ENCODE measurements around the gene KRAS.

KRAS gene

DNA sequence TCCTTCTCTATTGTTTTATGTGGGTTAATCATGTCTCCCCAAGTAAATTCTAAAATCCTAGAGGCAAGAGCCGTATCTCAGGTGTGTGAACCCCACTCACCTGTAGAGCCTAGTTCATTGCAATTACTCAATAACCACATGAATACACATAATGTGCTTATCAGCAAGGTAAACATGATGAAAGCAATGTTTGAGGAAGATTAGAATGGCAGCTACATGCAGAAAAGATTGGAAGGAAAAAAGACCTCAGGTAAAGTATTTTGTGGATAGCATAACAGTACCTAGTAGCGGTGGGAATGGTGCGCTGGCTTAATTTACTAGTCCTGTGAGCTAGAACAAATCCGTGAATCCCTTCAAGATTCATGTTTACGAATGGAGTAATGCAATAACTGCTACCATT is 5.3 kb upstream of the KRAS start:
- DNase-seq (ENCODE audit: low spot score) = no peak

DNA sequence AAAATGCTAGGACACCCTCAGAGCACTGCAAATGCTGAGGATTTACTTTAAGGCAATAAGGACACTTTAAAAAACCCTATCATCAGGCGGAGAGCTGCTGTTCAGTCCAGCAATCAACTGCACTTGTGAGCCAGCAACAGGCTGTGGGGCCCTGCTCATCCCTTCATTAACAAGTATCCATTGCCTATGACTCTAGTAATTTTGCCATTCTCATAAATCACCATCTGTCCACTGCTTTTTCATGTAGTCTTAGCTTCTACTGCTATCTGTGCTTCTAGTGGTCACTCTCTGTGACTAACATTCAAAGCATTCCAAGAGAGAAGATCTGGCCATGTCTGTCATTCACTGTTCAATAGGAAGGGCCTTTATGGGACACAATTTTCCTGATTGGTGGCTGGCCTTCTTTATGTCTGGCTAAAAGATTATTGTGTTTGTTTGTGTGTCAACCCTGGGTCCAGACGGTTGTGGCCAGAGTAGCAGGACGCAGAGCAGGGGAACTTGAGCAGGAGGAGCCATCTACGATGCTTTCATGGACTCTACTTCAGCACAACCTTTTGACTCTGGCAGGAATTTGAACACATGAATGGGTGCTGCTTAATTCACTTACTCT is 3.6 kb upstream of the KRAS start:
- peak; percentile 35 for DNase-seq (ENCODE audit: low spot score)

DNA sequence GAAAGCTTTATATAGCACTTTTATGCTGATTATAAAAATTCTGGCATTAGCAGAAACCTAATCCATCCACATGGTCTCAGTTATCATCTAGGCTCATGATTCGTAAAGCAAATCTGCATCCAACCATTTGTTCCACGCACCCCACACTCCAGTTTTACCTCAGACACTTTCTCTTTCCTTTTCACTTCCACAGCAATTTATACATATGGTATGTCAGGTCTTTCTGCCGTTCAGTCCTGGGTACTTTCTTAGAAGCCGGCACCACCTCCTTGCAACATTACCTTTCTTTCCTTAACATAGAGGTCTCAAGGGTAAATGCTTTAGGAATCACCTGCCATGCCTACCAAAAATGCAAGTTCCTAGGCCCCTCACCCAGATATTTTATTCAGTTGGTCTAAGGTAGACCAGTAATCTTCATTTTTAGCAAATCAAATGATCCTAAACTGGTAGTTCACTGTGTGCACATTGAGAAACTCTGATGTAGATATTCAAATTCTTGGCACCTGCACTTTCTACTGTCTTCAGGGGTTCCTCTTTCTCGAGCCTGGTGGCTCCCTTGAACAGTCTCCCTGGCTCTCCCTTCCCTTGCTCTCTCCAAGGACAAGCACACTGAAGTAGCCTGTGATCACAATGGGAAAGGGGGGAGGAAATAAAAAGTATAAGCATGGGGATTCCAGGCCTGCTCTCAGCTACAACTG is 2.8 kb upstream of the KRAS start:
- no peak for DNase-seq (ENCODE audit: low spot score)

DNA sequence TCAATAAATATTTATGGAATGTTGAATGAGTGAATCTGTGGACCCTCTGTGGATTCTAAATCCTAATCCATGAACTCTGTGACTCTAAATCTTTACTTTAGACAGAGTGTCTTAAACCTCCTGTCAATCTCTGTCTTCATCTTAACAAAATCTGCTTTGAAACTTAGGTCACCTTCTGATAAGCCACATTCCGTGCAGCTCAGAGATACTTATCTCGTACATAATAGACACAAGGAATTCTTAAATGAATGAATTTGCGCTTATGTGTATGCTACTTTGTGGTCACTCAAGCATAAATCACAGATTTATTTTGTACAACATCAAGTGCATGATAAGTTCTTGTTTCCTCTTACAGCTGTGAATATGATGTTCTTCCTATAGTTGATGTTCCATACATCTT is 2.2 kb upstream of the KRAS start:
- DNase-seq (ENCODE audit: low spot score) = no peak

DNA sequence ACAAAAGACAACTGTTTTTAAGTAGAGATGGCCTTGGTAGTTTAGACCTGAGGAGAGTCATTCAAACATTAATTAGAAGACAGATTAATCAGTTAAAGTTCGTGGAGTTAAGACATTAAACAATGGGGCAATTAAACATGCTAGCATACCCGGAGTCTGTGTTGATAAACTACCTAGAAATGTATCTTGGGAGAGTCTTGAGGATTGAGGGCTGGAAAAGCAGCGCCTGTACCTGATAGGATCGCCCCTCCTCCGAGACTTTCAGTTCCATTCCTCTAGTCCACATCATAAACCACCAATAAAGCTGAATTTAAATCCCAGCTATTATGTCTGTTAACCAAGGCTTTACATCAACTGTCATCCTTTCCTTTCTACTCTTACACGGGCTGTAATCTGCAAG is 1.0 kb upstream of the KRAS start:
- no peak for DNase-seq (ENCODE audit: low spot score)

DNA sequence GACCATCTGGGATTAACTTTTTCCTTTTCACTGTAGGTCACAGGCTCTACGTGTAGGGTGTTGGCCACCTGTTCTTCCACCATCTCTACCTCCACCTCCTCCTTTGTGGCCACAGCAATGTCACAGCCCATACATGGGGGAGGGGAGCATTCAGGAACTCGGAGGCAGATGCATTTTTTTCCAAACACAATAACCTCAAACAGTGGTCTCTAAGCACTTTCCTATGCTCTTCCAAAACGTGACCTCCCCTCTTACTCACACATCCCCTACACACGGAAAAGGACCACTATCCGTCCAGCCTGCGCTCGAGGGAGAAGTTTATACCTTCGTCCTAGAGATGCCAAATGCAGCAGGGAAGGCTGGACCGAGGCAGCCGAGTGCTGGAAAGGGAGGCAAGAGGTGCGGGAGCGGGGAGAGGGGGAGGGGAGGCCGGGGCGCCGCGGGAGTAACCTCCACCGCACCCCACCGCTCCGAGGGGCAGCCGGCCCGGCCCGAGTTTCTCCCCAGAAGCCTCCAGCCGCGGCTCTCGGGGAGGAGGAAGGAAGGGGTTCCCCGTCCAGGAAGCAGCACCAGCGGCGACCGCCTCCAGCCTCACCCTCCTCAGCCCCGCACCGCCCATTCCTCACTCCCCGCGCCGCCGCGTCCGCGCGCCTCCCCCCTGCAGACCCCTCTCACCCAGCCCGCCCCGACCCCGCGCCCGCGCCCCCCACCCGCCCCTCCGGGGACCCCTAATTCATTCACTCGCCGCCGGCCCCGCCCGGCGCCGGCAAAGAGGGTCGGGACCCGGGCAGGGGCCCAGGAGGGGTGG is 594 bp downstream of the KRAS start:
- peak; percentile 34 for DNase-seq (ENCODE audit: low spot score)

DNA sequence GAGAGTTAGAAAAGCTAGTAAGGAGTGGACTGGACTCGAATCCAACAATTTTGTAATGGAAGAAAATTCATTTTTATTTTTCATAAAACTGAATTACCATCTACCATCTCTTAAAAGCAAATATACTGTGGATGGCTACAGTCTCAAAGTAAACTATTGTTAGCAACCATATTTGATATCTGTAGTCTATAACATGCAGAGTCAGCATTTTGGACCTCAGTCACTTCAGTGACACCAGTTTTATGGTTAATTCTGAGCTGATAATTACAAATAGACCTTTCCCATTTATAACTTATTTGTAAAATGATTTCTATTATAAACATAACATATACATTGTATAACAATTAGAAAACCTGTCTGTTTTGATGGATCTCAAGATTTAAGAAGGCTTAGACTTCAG is 2.0 kb downstream of the KRAS start:
- DNase-seq (ENCODE audit: low spot score) = no peak

DNA sequence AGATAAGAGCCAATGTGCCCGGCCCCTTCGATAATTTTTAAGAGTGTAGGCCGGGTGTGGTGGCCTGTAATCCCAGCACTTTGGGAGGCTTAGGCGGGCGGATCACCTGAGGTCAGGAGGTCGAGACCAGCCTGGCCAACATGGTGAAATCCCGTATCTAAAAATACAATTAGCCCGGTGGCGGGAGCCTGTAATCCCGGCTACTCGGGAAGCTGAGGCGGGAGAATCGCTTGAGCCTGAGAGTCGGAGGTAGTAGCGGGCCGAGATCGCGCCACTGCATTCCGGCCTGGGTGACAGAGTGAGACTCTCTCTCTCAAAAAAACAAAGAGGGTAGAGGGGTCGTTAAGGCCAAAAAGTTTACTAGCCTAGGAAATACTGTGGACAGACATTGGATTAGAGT is 2.6 kb downstream of the KRAS start:
- no peak for DNase-seq (ENCODE audit: low spot score)

DNA sequence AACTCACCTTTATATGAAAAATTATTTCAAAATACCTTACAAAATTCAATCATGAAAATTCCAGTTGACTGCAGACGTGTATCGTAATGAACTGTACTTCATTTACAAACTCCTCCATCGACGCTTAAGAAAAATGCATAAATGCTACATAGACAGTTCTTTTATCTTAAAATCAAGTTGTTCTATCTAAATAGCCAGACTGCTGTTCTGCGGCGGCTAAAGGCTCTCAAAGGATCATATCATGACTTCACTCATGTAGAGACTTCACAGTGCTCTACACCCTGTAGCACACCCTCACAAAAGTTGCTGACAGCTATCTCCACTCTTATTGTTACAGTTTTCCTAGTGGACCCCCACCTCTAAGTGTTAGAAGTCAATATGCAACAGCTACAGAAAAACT is 5.2 kb downstream of the KRAS start:
- DNase-seq (ENCODE audit: low spot score) = no peak

DNA sequence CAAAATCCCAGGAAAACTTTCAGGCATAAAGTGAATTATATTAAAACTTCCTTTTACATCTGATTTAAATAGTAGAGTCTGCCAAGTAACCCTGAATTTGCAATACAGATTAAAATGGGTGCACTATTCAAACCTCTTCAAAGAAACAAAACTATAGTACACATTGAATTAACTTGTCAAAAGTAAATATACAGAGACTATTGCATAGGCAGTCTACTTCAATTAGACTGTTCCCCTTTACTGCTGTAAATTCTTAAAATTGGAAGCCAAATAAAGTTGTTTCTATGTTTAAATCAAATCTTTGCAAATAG is 7.1 kb downstream of the KRAS start:
- no peak for DNase-seq (ENCODE audit: low spot score)

DNA sequence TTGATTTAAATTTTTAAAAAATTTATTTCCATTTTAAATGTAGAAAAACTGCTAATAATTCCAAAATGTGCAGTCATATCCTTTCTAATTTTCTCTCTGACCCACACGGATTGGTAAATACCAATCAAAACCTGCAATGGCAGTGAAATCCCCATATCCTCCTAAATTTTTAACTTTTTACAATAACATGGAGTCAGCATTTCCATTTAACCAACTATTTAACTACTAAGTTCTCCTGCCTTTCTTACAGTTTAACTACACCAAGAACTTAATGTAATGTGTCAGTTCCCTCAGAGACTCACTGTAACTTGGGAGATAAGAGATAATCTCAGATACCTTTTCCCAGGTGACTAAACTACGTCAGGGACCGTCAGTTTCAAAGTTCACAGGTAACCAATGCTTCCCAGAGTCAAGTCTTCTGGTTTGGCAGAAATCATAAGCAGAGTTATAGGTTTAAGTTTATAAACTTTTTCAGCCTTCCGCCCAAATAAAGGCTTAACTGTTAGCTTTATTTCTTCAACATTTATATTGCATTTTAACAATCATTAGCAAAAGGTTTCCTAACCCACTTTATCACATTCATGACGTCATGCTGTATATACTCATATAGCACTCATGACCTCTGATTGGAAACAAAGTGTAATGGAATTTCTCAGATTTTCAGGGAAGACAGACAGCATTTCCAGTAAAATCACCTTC is 7.6 kb downstream of the KRAS start:
- no peak for DNase-seq (ENCODE audit: low spot score)

DNA sequence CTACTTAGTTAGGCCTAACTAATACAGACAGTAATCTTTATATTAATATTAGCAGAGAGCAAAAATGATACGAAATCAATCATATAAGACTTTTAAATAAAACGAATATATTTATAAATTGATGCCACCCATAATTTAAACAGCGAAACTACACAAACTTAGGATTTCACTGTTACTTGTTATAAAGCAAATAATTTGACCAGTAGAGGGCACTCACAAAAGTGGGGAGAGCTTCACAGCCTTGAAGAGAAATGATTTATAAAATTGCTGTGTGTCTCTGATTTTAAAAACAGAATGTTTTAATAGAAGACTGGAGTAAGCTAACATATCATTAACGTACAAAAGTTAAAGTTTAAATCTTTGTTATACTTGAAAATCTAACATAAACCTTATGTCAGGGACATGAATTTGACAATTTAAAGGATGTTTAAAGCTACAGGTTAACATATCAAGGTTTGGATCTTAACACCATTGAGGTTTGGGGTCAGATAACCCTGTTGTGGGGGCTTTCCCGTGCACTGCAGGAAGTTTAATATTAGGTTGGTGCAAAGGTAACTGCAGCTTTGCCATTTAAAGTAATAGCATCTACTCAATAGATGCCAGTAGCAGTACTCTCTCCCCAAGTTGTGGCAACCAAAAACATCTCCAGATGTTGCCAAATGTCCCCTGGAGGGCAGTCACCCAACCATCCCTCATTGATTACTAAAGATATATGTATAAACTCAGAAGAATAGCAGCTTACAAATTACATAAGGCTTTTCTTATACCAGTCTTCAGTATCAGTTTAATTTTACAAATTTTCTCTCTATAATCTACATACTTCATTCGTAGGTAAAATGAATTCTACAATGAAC is 9.3 kb downstream of the KRAS start:
- peak; percentile 14 for DNase-seq (ENCODE audit: low spot score)

DNA sequence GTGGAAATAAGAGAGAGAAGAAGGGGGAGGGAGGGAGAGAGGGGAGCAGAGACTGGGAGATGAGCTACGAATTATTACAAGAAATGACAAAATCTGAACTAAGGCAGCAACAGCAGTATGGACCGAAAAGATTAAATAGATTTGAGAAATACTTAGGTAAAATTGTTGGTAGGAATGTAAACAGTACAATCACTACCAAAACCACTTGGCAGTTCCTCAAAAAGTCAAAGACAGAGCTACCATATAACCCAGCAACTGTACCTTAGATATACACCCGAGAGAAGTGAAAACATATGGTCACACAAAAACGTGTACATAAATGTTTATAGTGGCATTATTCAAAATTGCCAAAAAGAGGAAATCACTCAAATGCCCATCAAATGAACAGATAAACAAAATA is 14.1 kb downstream of the KRAS start:
- DNase-seq (ENCODE audit: low spot score) = no peak

DNA sequence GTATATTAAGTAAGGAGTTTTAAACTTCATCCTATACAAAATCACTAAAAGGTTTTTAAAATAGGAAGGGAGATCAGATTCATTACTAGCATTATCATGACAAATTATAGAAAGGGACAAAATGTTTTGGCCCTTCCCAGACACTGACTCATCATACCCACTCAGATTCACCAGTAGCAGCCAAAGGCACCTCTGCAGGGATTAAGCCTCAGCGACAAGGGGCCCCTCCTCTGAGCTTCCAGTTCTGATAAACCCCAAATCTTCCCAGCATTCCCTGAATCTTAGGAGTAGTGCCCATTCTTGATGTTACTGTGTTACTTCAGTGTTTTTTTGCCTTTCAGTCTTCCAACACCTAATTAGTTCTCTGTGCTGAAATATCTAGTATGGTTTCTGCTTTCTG is 14.5 kb downstream of the KRAS start:
- no peak for DNase-seq (ENCODE audit: low spot score)

DNA sequence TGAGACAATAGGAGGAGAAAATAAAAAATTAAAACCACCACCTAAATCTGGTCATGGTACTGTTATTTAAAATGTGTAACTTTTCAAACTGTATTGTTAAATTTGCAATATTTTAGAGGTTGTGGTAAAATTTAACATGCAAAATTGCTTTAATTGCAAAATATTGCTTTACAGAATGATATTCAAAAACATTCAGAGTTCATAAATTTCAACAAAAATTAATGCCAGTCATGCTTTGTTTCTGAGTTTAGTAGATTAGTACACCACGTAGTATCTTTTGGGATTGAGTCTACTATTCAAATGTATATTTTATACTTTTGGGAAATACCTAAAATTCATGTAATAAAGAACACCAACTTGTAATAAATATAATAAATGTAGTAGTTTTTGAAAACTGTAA is 37.4 kb downstream of the KRAS start:
- DNase-seq (ENCODE audit: low spot score) = no peak

DNA sequence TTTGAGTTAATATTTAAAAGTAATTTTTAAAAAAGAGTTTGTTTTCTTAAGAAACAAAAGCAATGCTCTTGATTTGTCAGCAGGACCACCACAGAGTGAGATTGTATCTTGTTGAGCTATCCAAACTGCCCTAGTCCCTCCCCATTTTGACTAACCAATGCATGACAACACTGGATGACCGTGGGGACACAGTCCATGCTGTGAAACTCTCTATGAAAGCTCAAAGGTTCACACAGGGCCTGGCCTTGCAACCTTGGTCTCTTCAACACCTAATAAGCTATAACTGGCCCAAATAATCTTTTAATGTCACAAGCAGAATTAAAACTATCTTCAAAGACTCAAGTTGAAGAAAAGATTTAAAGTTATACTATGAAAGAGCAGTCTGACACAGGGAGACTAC is 42.2 kb downstream of the KRAS start:
- DNase-seq (ENCODE audit: low spot score) = no peak

DNA sequence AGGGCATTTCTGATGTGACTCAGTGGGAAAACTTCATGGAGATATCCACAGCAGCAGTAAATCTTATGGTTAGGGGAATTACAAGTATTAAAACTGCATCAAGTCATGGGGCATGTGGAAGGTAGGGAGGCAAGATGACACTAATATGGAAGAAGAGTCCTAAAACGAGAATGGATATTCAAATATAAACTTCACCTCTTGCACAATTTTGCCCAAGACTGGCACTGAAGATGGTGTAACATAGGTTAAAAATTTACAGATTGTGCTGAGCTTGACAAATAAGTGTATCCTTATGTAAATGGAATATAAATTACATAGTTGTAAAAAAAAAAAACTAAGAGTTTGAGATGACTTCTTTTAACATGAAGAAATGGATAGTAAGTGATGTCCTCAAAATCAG is 42.9 kb downstream of the KRAS start:
- DNase-seq (ENCODE audit: low spot score) = no peak

DNA sequence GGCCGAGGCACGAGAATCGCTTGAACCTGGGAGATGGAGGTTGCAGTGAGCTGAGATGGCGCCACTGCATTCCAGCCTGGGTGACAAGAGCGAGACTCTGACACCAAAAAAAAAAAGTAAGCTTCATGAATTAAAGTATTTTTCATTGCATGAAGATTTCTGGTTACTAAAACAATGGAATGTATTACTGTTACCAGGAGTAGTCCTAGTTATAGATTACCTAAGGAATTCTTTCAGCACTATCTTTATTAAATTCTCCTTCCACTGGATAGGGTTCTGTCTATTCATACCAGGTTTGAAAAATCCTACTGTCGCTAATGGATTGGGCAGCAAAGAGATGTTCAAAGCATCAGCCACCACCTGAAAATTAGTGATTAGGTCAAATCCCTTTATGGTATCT is 43.3 kb downstream of the KRAS start:
- DNase-seq (ENCODE audit: low spot score) = no peak

DNA sequence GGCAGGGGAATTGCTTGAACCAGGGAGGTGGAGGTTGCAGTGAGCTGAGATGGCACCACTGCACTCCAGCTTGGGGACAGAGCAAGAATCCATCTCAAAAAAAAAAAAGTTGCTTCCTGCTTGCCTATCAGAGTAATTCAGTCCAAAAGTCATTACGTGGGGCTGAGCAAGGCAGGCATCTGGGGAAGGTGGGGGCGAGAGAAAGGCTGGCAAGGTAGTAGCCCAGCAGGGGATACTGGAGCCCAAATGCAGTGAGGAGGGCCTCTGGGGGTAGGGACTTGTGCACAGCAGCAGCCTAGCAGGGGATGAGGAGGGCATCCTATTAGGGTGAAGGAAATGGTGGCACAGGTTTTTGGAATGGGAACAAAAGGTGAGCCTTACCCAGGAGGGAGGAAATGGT is 48.6 kb downstream of the KRAS start:
- no peak for DNase-seq (ENCODE audit: low spot score)

DNA sequence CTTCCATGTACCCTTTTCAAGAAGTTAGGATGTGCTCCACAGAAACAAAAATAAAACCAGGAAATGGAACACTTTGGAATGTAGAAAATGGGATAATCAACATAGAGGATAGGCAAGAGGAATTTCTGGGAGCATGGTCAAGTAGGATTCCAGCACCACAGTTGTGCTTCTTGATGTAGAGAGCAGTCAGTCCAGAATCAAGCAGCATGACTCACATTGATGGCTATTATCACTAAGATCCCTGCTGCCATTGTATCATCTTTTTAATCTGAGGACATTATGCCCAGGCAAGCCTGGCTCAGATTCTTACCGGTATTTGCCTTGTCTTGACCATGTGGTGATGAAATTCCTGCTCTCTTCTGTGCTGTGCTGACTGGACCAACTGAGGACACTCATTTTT is 50.0 kb downstream of the KRAS start:
- peak; percentile 26 for DNase-seq (ENCODE audit: low spot score)

DNA sequence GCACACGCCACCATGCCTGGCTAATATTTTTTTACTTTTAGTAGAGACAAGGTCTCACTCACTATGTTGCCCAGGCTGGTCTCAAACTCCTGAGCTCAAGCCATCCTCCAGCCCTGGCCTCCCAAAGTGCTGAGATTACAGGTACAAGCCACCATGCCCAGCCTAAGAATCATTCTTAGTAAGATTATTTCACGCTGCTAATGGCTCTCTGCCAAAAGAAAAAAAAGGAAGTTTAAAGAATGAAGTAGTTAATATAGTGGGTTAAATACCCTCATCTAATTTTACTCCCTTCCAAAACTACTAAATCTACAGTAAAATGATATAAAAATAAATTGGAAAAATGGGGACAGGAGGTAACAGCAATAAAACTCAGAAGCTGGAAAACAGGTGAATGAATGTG is 53.1 kb downstream of the KRAS start:
- no peak for DNase-seq (ENCODE audit: low spot score)
